ENCODE results near the gene RHOF. TPM values are rescaled to one million over a fixed set of nuclear protein-coding genes. Genes with fewer than 3 reads are reported as not detected.
A peak's percentile ranks its signal among the peaks of the same experiment; 100 is the strongest.

Gene RHOF
- total and polyA plus RNA-seq, 2 of the 13 experiments (the other 11 are each of a cell fraction or from before 2014, with no cell fraction given) = 14.6 to 32.2 TPM

DNA sequence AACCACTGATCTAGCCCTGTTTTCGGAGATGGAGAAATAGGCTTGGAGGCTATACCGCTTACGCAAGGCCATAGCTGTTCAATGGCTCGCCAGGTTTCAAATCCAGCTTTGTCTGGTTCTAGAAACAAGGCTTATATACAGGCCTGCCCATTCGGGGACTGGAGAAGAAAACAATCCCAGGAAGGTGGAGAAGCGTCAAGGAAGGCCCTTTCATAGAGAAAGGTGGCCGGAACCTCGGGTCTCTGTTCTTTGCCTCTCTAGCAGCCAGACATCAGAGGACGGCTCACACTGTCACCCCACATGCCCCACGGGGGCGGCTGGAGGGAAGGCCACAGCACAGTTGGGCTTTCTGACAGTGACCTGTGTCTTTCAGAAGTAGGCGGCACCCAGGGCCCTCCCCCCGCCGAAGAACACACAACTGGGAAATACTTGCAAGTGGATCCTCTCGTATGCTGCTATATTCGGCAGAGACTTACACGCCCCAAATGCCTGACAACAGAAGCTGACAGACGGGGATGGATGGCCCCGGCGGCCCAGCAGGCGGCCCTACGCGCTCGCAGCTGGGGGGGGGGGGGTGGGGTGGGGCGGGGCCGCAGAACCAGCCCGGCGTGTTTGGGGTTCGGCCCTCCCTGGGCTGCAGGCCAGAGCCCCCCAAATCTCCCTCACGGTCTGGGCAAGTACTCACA lies 5.8 kb upstream of the RHOF start (continued):
- TF ChIP-seq, protein P1, sequence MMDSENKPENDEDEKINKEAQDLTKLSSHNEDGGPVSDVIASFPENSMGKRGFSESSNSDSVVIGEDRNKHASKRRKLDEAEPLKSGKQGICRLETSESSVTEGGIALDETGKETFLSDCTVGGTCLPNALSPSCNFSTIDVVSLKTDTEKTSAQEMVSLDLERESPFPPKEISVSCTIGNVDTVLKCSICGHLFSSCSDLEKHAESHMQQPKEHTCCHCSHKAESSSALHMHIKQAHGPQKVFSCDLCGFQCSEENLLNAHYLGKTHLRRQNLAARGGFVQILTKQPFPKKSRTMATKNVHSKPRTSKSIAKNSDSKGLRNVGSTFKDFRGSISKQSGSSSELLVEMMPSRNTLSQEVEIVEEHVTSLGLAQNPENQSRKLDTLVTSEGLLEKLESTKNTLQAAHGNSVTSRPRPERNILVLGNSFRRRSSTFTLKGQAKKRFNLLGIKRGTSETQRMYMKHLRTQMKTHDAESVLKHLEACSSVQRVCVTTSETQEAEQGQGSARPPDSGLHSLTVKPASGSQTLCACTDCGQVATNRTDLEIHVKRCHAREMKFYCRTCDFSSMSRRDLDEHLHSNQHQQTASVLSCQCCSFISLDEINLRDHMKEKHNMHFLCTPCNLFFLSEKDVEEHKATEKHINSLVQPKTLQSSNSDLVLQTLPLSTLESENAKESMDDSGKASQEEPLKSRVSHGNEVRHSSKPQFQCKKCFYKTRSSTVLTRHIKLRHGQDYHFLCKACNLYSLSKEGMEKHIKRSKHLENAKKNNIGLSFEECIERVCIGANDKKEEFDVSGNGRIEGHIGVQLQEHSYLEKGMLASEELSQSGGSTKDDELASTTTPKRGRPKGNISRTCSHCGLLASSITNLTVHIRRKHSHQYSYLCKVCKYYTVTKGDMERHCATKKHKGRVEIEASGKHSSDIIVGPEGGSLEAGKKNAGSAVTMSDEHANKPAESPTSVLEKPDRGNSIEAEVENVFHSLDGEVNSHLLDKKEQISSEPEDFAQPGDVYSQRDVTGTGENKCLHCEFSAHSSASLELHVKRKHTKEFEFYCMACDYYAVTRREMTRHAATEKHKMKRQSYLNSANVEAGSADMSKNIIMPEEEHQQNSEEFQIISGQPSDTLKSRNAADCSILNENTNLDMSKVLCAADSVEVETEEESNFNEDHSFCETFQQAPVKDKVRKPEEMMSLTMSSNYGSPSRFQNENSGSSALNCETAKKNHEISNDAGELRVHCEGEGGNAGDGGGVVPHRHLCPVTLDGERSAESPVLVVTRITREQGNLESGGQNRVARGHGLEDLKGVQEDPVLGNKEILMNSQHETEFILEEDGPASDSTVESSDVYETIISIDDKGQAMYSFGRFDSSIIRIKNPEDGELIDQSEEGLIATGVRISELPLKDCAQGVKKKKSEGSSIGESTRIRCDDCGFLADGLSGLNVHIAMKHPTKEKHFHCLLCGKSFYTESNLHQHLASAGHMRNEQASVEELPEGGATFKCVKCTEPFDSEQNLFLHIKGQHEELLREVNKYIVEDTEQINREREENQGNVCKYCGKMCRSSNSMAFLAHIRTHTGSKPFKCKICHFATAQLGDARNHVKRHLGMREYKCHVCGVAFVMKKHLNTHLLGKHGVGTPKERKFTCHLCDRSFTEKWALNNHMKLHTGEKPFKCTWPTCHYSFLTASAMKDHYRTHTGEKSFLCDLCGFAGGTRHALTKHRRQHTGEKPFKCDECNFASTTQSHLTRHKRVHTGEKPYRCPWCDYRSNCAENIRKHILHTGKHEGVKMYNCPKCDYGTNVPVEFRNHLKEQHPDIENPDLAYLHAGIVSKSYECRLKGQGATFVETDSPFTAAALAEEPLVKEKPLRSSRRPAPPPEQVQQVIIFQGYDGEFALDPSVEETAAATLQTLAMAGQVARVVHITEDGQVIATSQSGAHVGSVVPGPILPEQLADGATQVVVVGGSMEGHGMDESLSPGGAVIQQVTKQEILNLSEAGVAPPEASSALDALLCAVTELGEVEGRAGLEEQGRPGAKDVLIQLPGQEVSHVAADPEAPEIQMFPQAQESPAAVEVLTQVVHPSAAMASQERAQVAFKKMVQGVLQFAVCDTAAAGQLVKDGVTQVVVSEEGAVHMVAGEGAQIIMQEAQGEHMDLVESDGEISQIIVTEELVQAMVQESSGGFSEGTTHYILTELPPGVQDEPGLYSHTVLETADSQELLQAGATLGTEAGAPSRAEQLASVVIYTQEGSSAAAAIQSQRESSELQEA (CRISPR knock-in tag; IDR thresholded peaks at IDR 0.05; ENCODE audit: not compliant biosample characterization) = no peak
- TF ChIP-seq AGO1 (IDR thresholded peaks at IDR 0.05; ENCODE audit: low read depth, low read length, poor library complexity, severe bottlenecking) (no peak), ZNF24 (IDR thresholded peaks at IDR 0.05) (no peak), FOSL2 (CRISPR knock-in tag; IDR thresholded peaks at IDR 0.05) (peak; percentile 9; the same call in 1 of the 2 replicates), PITX1 (CRISPR knock-in tag; IDR thresholded peaks at IDR 0.05) (0 out of 2 replicates have a peak, but pooled peaks have one; percentile 23), KLF12 (CRISPR knock-in tag; IDR thresholded peaks at IDR 0.05; ENCODE audit: borderline replicate concordance) (no peak), TMF1 (CRISPR knock-in tag; IDR thresholded peaks at IDR 0.05; ENCODE audit: low read depth) (no peak), AHR (CRISPR knock-in tag; IDR thresholded peaks at IDR 0.05) (no peak), EED (CRISPR knock-in tag; IDR thresholded peaks at IDR 0.05) (no peak), WIZ (CRISPR knock-in tag; IDR thresholded peaks at IDR 0.05) (no peak), SIN3A (IDR thresholded peaks at IDR 0.05; ENCODE audit: borderline replicate concordance, low read depth, low read length) (0 out of 2 replicates have a peak, but pooled peaks have one; percentile 22), MAZ (IDR thresholded peaks at IDR 0.05; ENCODE audit: borderline replicate concordance, low read depth, low read length) (peak; percentile 15; the same call in 1 of the 2 replicates), MAZ (CRISPR knock-in tag; IDR thresholded peaks at IDR 0.05; ENCODE audit: low read depth) (peak; percentile 29; the same call in 1 of the 2 replicates)
- TF ChIP-seq, protein P2, sequence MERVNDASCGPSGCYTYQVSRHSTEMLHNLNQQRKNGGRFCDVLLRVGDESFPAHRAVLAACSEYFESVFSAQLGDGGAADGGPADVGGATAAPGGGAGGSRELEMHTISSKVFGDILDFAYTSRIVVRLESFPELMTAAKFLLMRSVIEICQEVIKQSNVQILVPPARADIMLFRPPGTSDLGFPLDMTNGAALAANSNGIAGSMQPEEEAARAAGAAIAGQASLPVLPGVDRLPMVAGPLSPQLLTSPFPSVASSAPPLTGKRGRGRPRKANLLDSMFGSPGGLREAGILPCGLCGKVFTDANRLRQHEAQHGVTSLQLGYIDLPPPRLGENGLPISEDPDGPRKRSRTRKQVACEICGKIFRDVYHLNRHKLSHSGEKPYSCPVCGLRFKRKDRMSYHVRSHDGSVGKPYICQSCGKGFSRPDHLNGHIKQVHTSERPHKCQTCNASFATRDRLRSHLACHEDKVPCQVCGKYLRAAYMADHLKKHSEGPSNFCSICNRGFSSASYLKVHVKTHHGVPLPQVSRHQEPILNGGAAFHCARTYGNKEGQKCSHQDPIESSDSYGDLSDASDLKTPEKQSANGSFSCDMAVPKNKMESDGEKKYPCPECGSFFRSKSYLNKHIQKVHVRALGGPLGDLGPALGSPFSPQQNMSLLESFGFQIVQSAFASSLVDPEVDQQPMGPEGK (CRISPR knock-in tag; IDR thresholded peaks at IDR 0.05) = peak; percentile 81
- TF ChIP-seq, protein P3, sequence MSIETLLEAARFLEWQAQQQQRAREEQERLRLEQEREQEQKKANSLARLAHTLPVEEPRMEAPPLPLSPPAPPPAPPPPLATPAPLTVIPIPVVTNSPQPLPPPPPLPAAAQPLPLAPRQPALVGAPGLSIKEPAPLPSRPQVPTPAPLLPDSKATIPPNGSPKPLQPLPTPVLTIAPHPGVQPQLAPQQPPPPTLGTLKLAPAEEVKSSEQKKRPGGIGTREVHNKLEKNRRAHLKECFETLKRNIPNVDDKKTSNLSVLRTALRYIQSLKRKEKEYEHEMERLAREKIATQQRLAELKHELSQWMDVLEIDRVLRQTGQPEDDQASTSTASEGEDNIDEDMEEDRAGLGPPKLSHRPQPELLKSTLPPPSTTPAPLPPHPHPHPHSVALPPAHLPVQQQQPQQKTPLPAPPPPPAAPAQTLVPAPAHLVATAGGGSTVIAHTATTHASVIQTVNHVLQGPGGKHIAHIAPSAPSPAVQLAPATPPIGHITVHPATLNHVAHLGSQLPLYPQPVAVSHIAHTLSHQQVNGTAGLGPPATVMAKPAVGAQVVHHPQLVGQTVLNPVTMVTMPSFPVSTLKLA (IDR thresholded peaks at IDR 0.05) = no peak

Measured in HepG2 (cell line).